GM23338 (cell line): Measurements from ENCODE around the gene SNRNP200. TPM values are rescaled to one million over a fixed set of nuclear protein-coding genes. Genes with fewer than 3 reads are reported as not detected.

Experiments
- ATAC-seq: fragments of 200-7000 bp; cut with Tn5 transposase; 3 replicates; pipeline ENCODE4 v1.9.1; 2020
- DNase-seq: peaks from one replicate; pipeline ENCODE4 v3.0.0-alpha.2; 2015; ENCODE audit warnings: low spot score
- H2AFZ ChIP-seq: fragments of 200-600 bp; sonication (generic); 2 replicates; pipeline ENCODE4 v1.8.0; 2016; ENCODE audit warnings: antibody characterized with exemption, mild to moderate bottlenecking, moderate library complexity
- H3F3A ChIP-seq: fragments of 200-600 bp; sonication (generic); replicated peaks from 2 replicates; pipeline ENCODE4 v1.8.0; 2017; ENCODE audit warnings: antibody characterized with exemption, mixed run types, low read depth
- H3K27ac ChIP-seq: fragments of 200-600 bp; sonication (generic); 2 replicates; pipeline ENCODE4 v1.6.1; 2016; ENCODE audit warnings: low read depth
- H3K27me3 ChIP-seq: fragments of 200-600 bp; sonication (generic); 2 replicates; pipeline ENCODE4 v1.8.0; 2016; ENCODE audit warnings: mild to moderate bottlenecking, mixed run types, moderate library complexity; ENCODE audit not compliant: insufficient read depth
- H3K36me3 ChIP-seq: fragments of 200-600 bp; sonication (generic); 2 replicates; pipeline ENCODE4 v1.8.0; 2016; ENCODE audit warnings: mild to moderate bottlenecking; ENCODE audit not compliant: insufficient read depth
- H3K4me1 ChIP-seq: fragments of 200-600 bp; sonication (generic); 2 replicates; pipeline ENCODE4 v1.8.0; 2016; ENCODE audit warnings: mild to moderate bottlenecking, moderate library complexity; ENCODE audit not compliant: insufficient read depth
- H3K4me2 ChIP-seq: fragments of 200-600 bp; sonication (generic); 2 replicates; pipeline ENCODE4 v1.7.1; 2017; ENCODE audit warnings: mixed run types
- H3K4me3 ChIP-seq: fragments of 200-600 bp; sonication (generic); 2 replicates; pipeline ENCODE4 v1.6.1; 2016; ENCODE audit warnings: mixed run types
- H3K79me2 ChIP-seq: fragments of 200-600 bp; sonication (generic); replicated peaks from 2 replicates; pipeline ENCODE4 v1.8.0; 2017; ENCODE audit warnings: mild to moderate bottlenecking; ENCODE audit not compliant: insufficient read depth
- H3K9me2 ChIP-seq: fragments of 200-600 bp; sonication (generic); 2 replicates; pipeline ENCODE4 v1.8.0; 2017; ENCODE audit not compliant: insufficient read depth
- H4K20me1 ChIP-seq: fragments of 200-600 bp; sonication (generic); replicated peaks from 2 replicates; pipeline ENCODE4 v1.8.0; 2017; ENCODE audit warnings: mild to moderate bottlenecking; ENCODE audit not compliant: insufficient read depth
- H3K27ac Mint-ChIP-seq: 2 replicates; pipeline ENCODE4 v1.8.0; 2020; ENCODE audit warnings: inconsistent platforms, mild to moderate bottlenecking, moderate library complexity, mixed read lengths
- H3K27me3 Mint-ChIP-seq: 3 replicates; pipeline ENCODE4 v1.8.0; 2022; ENCODE audit warnings: low read depth, mild to moderate bottlenecking, moderate library complexity, mixed read lengths, inconsistent platforms; ENCODE audit not compliant: insufficient read depth, poor library complexity
- H3K36me3 Mint-ChIP-seq: 3 replicates; pipeline ENCODE4 v1.8.0; 2021; ENCODE audit warnings: low read depth, mild to moderate bottlenecking, inconsistent platforms, moderate library complexity, mixed read lengths
- H3K4me1 Mint-ChIP-seq: 3 replicates; pipeline ENCODE4 v1.8.0; 2020; ENCODE audit warnings: mild to moderate bottlenecking, inconsistent platforms, mixed read lengths
- H3K4me3 Mint-ChIP-seq: 3 replicates; pipeline ENCODE4 v1.8.0; 2021; ENCODE audit warnings: moderate library complexity, mild to moderate bottlenecking, inconsistent platforms, mixed read lengths
- H3K9me3 Mint-ChIP-seq: 3 replicates; pipeline ENCODE4 v1.8.0; 2020; ENCODE audit warnings: moderate library complexity, mild to moderate bottlenecking, inconsistent platforms, mixed read lengths
- CREB1 ChIP-seq: fragments of 250-450 bp; sonication (Bioruptor Pico); IDR thresholded peaks from 2 replicates; pipeline ENCODE4 v1.5.0; 2020; ENCODE audit warnings: low read depth, mild to moderate bottlenecking, moderate library complexity
- EZH2 ChIP-seq: fragments of 200-600 bp; sonication (generic); IDR thresholded peaks from one replicate; pipeline ENCODE4 v1.8.0; 2017; ENCODE audit warnings: antibody characterized with exemption, mild to moderate bottlenecking, low read depth; ENCODE audit not compliant: unreplicated experiment
- EZH2phosphoT487 ChIP-seq: fragments of 200-600 bp; sonication (generic); IDR thresholded peaks from one replicate; pipeline ENCODE4 v1.8.1; 2018; ENCODE audit warnings: antibody characterized with exemption; ENCODE audit not compliant: unreplicated experiment
- JUNB ChIP-seq: IDR thresholded peaks from one replicate; pipeline ENCODE4 v1.6.1; 2016; ENCODE audit warnings: antibody characterized with exemption; ENCODE audit not compliant: unreplicated experiment
- NANOG ChIP-seq: IDR thresholded peaks from 2 replicates; pipeline ENCODE4 v1.6.1; 2016; ENCODE audit warnings: antibody characterized with exemption, borderline replicate concordance
- STAT1 ChIP-seq: IDR thresholded peaks from one replicate; pipeline ENCODE4 v1.6.1; 2016; ENCODE audit warnings: antibody characterized with exemption; ENCODE audit not compliant: unreplicated experiment
- ZNF331 ChIP-seq: fragments of 250-450 bp; sonication (Bioruptor Pico); IDR thresholded peaks from 2 replicates; pipeline ENCODE4 v1.5.0; 2020; ENCODE audit warnings: low read depth, mild to moderate bottlenecking, moderate library complexity
- ZNF462 ChIP-seq: fragments of 250-450 bp; sonication (Bioruptor Pico); IDR thresholded peaks from 2 replicates; pipeline ENCODE4 v1.5.0; 2020; ENCODE audit warnings: mild to moderate bottlenecking, moderate library complexity
- polyA plus RNA-seq: library from polyadenylated mRNA; unstranded; fragments of >200 nt; fragmentation: Nextera tagmentation; extraction: Ambion mirVana; gene quantifications from 2 replicates; pipeline ENCODE4 v1.2.1, GENCODE V29; 2016
- total RNA-seq: library from RNA; depleted of rRNA; stranded (reverse); fragments of >200 nt; shearing (Covaris generic); gene quantifications from 2 replicates; pipeline ENCODE4 v1.2.3, GENCODE V29; 2014
- TF ChIP-seq, protein P1 (sequence below): IDR thresholded peaks from one replicate; pipeline ENCODE4 v1.6.1; 2018; ENCODE audit warnings: antibody characterized with exemption; ENCODE audit not compliant: unreplicated experiment
- TF ChIP-seq, protein P2 (sequence below): IDR thresholded peaks from 2 replicates; pipeline ENCODE4 v1.6.1; 2016; ENCODE audit warnings: antibody characterized with exemption

Gene SNRNP200
- total and polyA plus RNA-seq, 2 experiments from 2014 or later: 70.7 to 179 TPM

GRCh38 chr2:96319396-96319795, 14.1 kb upstream of the SNRNP200 start (continued):
- TF ChIP-seq, protein P1, sequence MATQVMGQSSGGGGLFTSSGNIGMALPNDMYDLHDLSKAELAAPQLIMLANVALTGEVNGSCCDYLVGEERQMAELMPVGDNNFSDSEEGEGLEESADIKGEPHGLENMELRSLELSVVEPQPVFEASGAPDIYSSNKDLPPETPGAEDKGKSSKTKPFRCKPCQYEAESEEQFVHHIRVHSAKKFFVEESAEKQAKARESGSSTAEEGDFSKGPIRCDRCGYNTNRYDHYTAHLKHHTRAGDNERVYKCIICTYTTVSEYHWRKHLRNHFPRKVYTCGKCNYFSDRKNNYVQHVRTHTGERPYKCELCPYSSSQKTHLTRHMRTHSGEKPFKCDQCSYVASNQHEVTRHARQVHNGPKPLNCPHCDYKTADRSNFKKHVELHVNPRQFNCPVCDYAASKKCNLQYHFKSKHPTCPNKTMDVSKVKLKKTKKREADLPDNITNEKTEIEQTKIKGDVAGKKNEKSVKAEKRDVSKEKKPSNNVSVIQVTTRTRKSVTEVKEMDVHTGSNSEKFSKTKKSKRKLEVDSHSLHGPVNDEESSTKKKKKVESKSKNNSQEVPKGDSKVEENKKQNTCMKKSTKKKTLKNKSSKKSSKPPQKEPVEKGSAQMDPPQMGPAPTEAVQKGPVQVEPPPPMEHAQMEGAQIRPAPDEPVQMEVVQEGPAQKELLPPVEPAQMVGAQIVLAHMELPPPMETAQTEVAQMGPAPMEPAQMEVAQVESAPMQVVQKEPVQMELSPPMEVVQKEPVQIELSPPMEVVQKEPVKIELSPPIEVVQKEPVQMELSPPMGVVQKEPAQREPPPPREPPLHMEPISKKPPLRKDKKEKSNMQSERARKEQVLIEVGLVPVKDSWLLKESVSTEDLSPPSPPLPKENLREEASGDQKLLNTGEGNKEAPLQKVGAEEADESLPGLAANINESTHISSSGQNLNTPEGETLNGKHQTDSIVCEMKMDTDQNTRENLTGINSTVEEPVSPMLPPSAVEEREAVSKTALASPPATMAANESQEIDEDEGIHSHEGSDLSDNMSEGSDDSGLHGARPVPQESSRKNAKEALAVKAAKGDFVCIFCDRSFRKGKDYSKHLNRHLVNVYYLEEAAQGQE: no peak
- TF ChIP-seq CREB1 (CRISPR knock-in tag): no peak
- TF ChIP-seq EZH2phosphoT487: no peak
- TF ChIP-seq NANOG: no peak
- TF ChIP-seq ZNF331 (CRISPR knock-in tag): no peak
- no peak for TF ChIP-seq STAT1

- Histone ChIP-seq H3K27me3 (peaks cover 52% of the 10 kb centered on the region), H3K27ac (no peak overlapping the region), H3K4me3 (no peak overlapping the region), H3F3A (peaks cover 8% of the 10 kb centered on the region; the same call in 1 of the 2 replicates), H3K9me2 (no peaks in the 10 kb centered on the region), H3K4me2 (no peak overlapping the region), H3K4me1 (0 out of 2 replicates have a peak, but pooled peaks cover 8% of the 10 kb centered on the region), H4K20me1 (no peaks in the 10 kb centered on the region), H3K79me2 (no peaks in the 10 kb centered on the region), H3K36me3 (no peaks in the 10 kb centered on the region; the same call in 1 of the 2 replicates), H2AFZ (no peak overlapping the region)
- no peaks in the 10 kb centered on the region; the same call in 2 of the 3 replicates for H3K9me3 Mint-ChIP-seq
- peaks cover 7% of the 10 kb centered on the region; the same call in 2 of the 3 replicates for H3K4me1 Mint-ChIP-seq
- TF ChIP-seq, protein P2, sequence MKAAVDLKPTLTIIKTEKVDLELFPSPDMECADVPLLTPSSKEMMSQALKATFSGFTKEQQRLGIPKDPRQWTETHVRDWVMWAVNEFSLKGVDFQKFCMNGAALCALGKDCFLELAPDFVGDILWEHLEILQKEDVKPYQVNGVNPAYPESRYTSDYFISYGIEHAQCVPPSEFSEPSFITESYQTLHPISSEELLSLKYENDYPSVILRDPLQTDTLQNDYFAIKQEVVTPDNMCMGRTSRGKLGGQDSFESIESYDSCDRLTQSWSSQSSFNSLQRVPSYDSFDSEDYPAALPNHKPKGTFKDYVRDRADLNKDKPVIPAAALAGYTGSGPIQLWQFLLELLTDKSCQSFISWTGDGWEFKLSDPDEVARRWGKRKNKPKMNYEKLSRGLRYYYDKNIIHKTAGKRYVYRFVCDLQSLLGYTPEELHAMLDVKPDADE: no peak
- TF ChIP-seq JUNB: no peak
- no peak for TF ChIP-seq ZNF462 (CRISPR knock-in tag)
- TF ChIP-seq CREB1 (CRISPR knock-in tag): no peak
- no peak for TF ChIP-seq NANOG
- no peak for TF ChIP-seq ZNF331 (CRISPR knock-in tag)
- no peak for TF ChIP-seq STAT1
- TF ChIP-seq EZH2: no peak
- TF ChIP-seq, protein P1: no peak
- no peak overlapping the region for H3K27ac Mint-ChIP-seq
- H3K36me3 Mint-ChIP-seq: no peaks in the 10 kb centered on the region
- ATAC-seq: no peak
- no peak for DNase-seq
- peaks cover 41% of the 10 kb centered on the region for H3K27me3 Mint-ChIP-seq
- H3K4me3 Mint-ChIP-seq: no peak overlapping the region
Measured at GRCh38 chr2:96318723-96319122, 13.4 kb upstream of the SNRNP200 start.
